Activated T-cell treated with anti-CD3 and anti-CD28 coated beads, Interleukin-2, amount 50 U/mL, for 72 hours (primary cell): ENCODE measurements around the gene SAPCD1. TPM values are rescaled to one million over a fixed set of nuclear protein-coding genes. Genes with fewer than 3 reads are reported as not detected.
A peak's percentile ranks its signal among the peaks of the same experiment; 100 is the strongest.

Experiments used
- ATAC-seq, 2 donors: fragments of 150-1000 bp; cut with Tn5 transposase; replicated peaks in 1 of 2; 2 replicates each; pipeline ENCODE4 v1.10.0; 2021; ENCODE audit warnings: moderate library complexity in 2 of 2, mild to moderate bottlenecking in 1 of 2
- DNase-seq, 2 donors: peaks; one replicate each; pipeline ENCODE4 v3.0.0; 2021 to 2022; ENCODE audit warnings: mixed read lengths in 1 of 2
- H3K27ac Mint-ChIP-seq: one replicate; pipeline ENCODE4 v1.8.0; 2022; ENCODE audit warnings: mild to moderate bottlenecking, moderate library complexity, mixed read lengths
- H3K27me3 Mint-ChIP-seq: one replicate; pipeline ENCODE4 v1.8.0; 2022; ENCODE audit warnings: low read depth, mixed read lengths
- H3K36me3 Mint-ChIP-seq, 2 donors: one replicate each; pipeline ENCODE4 v1.8.0; 2022; ENCODE audit warnings: mixed read lengths in 2 of 2, mild to moderate bottlenecking in 1 of 2; ENCODE audit not compliant: insufficient read depth in 2 of 2
- H3K4me1 Mint-ChIP-seq: one replicate; pipeline ENCODE4 v1.8.0; 2022; ENCODE audit warnings: low read depth, mixed read lengths
- H3K4me3 Mint-ChIP-seq, 2 donors: one replicate each; pipeline ENCODE4 v1.8.0; 2022; ENCODE audit warnings: mild to moderate bottlenecking in 2 of 2, mixed read lengths in 2 of 2, moderate library complexity in 2 of 2
- H3K9me3 Mint-ChIP-seq, 2 donors: one replicate each; pipeline ENCODE4 v1.8.0; 2022; ENCODE audit warnings: mixed read lengths in 2 of 2
- total RNA-seq, 2 donors: library from RNA; stranded (reverse); gene quantifications; one replicate each; pipeline ENCODE4 v1.2.3, GENCODE V29; 2022

The SAPCD1 gene
- total RNA-seq, 2 donors from 2014 or later: 15.7 to 18.0 TPM

GRCh38 chr6:31768363-31769257 is 6.2 kb downstream of the SAPCD1 start:
- H3K4me1 Mint-ChIP-seq: peaks cover 36% of the 10 kb centered on the region
- no peak overlapping the region for H3K4me3 Mint-ChIP-seq
- ATAC-seq (no peak), DNase-seq (no peak)
- H3K27ac Mint-ChIP-seq: no peak overlapping the region
- H3K36me3 Mint-ChIP-seq: peaks cover 0 to 4% of the 10 kb centered on the region in 2 donors
- H3K27me3 Mint-ChIP-seq: no peaks in the 10 kb centered on the region
- H3K9me3 Mint-ChIP-seq: no peaks in the 10 kb centered on the region

GRCh38 chr6:31769684-31770371 is 7.4 kb downstream of the SAPCD1 start:
- no peaks in the 10 kb centered on the region for H3K9me3 Mint-ChIP-seq
- H3K4me3 Mint-ChIP-seq: no peak overlapping the region
- no peak overlapping the region for H3K27ac Mint-ChIP-seq
- peaks cover 0 to 2% of the 10 kb centered on the region in 2 donors for H3K36me3 Mint-ChIP-seq
- ATAC-seq: peak; percentile 84 to 85
- H3K27me3 Mint-ChIP-seq: no peaks in the 10 kb centered on the region
- peaks cover 42% of the 10 kb centered on the region for H3K4me1 Mint-ChIP-seq
- peak; percentile 85 to 90 for DNase-seq

DNA sequence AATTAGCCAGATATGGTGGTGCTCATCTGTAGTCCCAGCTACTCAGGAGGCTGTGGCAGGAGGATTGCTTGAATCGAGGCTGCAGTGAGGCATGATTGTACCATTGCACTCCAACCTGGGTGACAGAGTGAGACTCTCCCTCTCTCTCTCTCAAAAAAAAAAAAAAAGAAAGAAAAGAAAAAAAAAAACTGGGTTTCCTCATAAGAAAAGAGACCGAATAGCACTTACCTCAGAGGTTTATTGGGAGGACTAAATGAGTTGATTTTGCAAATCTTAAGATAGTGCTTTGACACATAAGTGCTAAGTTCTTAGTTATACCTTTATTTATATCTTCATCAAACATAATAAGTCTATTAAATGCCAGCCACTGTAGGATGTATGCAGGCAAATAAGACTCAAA is 8.4 kb downstream of the SAPCD1 start:
- H3K27ac Mint-ChIP-seq: no peak overlapping the region

GRCh38 chr6:31771992-31772358 is 9.5 kb downstream of the SAPCD1 start:
- H3K4me1 Mint-ChIP-seq: peaks cover 51% of the 10 kb centered on the region
- DNase-seq (no peak), ATAC-seq (no peak)
- H3K27ac Mint-ChIP-seq: no peak overlapping the region
- H3K9me3 Mint-ChIP-seq: no peaks in the 10 kb centered on the region
- H3K36me3 Mint-ChIP-seq: no peaks in the 10 kb centered on the region
- H3K27me3 Mint-ChIP-seq: no peaks in the 10 kb centered on the region
- H3K4me3 Mint-ChIP-seq: no peak overlapping the region

More for the DNA sequence above, 8.4 kb downstream of the SAPCD1 start:
- DNase-seq: no peak
- no peaks in the 10 kb centered on the region for H3K36me3 Mint-ChIP-seq
- H3K9me3 Mint-ChIP-seq: no peaks in the 10 kb centered on the region
- no peak for ATAC-seq
- peaks cover 42% of the 10 kb centered on the region for H3K4me1 Mint-ChIP-seq
- H3K4me3 Mint-ChIP-seq: no peak overlapping the region
- H3K27me3 Mint-ChIP-seq: no peaks in the 10 kb centered on the region

GRCh38 chr6:31775184-31775583 is 12.7 kb downstream of the SAPCD1 start:
- Mint-ChIP-seq H3K27me3 (no peaks in the 10 kb centered on the region), H3K4me3 (no peak overlapping the region), H3K27ac (no peak overlapping the region), H3K9me3 (no peaks in the 10 kb centered on the region), H3K4me1 (peaks cover 53% of the 10 kb centered on the region), H3K36me3 (no peaks in the 10 kb centered on the region)
- DNase-seq (no peak), ATAC-seq (no peak)

DNA sequence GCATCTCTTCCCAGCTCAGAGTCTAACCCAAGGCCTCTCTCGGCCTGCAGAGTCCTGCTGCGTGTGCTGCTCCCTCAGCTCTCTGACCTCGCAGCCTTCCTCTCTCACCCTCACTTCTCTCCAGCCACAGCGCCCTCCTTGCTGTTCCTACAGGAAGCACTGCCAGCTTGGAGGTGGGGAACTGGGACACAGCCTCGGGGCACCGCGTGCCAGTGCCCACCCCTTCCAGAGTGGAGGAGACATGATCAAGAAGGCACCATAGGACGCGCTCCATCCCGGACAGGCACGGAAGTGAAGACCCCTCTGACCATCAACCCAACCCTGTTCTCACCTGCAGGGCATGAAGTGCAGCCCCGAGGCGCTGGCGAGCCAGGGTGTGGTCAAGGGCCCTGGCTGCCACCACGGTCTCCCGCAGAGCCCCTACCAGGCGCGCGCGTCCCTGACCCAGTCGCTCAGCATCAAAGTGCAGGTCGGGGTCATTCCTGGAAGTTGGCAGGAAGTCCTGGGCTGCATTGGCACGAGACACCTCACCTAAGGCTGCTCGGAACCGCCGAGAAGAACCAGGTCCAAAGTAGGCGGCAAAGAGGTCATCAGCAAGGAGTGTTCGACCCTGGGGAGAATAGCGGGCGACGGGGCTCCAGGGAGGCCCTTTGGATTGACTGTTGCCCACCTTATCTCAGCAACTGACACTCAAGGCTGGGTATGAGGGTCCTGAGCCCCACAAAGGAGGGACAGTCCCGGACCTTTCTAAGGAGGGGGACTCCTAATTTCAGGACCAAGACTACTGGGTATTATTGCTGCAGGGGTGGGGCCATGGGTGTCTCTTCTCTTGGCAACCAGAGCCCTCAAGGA is 13.4 kb downstream of the SAPCD1 start:
- H3K4me1 Mint-ChIP-seq: peaks cover 53% of the 10 kb centered on the region
- no peaks in the 10 kb centered on the region for H3K9me3 Mint-ChIP-seq
- no peak for ATAC-seq
- H3K36me3 Mint-ChIP-seq: no peaks in the 10 kb centered on the region
- DNase-seq: no peak
- H3K27me3 Mint-ChIP-seq: no peaks in the 10 kb centered on the region
- peak overlapping the region; percentile 11 to 64 for H3K4me3 Mint-ChIP-seq
- peak overlapping the region; percentile 85 for H3K27ac Mint-ChIP-seq

- Mint-ChIP-seq H3K27me3 (no peaks in the 10 kb centered on the region), H3K9me3 (no peaks in the 10 kb centered on the region), H3K4me3 (peak overlapping the region; percentile 11 to 64), H3K4me1 (peaks cover 48% of the 10 kb centered on the region), H3K36me3 (peaks cover 0 to 3% of the 10 kb centered on the region in 2 donors), H3K27ac (peak overlapping the region; percentile 85)
- DNase-seq (no peak), ATAC-seq (no peak)
These were observed 14.1 kb downstream of the SAPCD1 start for GRCh38 chr6:31776485-31776988.

DNA sequence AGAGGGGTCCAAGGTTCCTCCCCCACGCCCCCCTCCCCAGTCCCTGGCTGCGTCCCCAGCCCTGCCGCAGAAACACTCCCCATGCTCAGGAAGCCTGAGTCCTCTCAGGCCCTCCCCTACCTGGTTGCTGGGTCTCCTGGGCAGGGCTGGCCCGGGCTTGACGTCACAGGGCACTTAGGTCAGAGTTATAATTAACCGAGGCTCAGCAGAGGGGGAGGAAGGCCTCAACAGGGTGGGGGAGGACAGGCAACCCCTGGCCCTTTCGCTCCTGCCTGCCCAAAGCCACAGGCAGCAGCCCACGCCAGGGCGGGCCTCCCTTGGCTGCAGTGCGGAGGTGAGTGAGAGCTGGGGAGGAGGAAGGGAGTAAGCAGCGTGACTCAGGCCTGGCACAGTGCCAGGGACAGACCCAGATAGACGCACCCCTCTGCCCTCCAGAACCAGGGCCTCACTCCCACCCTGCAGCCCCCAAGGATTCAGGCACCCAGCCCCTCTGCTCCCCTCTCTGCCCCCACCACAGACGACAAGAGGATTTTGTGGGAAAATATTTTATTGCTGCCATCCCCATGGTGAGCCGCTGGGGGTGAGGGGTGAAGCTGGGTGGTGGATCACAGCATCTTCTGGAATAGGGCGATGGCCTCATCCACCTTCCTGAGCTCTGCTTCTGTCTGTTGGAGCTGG is 14.7 kb downstream of the SAPCD1 start, which contains the start of gene VWA7:
TSS of gene VWA7 (minus strand) at position 340 of the 678 bp plus-strand sequence. CDS start 549 bp downstream, outside the sequence.
- H3K4me1 Mint-ChIP-seq: peaks cover 43% of the 10 kb centered on the region

GRCh38 chr6:31777667-31778050 is 15.2 kb downstream of the SAPCD1 start:
- no peak overlapping the region for H3K27ac Mint-ChIP-seq
- no peak overlapping the region for H3K4me3 Mint-ChIP-seq
- no peak for ATAC-seq

More for the DNA sequence above, 14.7 kb downstream of the SAPCD1 start, which contains the start of gene VWA7:
- Mint-ChIP-seq H3K9me3 (no peaks in the 10 kb centered on the region), H3K27me3 (no peaks in the 10 kb centered on the region), H3K36me3 (peaks cover 0 to 3% of the 10 kb centered on the region in 2 donors), H3K4me3 (peak within 1 kb of the TSS; percentile 64), H3K27ac (peak within 1 kb of the TSS; percentile 85)
- ATAC-seq: peak; percentile 95
- DNase-seq: peak; percentile 85 to 87

GRCh38 chr6:31778193-31778592 is 15.7 kb downstream of the SAPCD1 start:
- DNase-seq: no peak
- ATAC-seq: no peak
- Mint-ChIP-seq H3K27ac (no peak overlapping the region), H3K4me3 (no peak overlapping the region), H3K4me1 (peaks cover 33% of the 10 kb centered on the region), H3K9me3 (no peaks in the 10 kb centered on the region), H3K27me3 (no peaks in the 10 kb centered on the region), H3K36me3 (peaks cover 0 to 7% of the 10 kb centered on the region in 2 donors)

More at GRCh38 chr6:31777667-31778050, 15.2 kb downstream of the SAPCD1 start:
- Mint-ChIP-seq H3K4me1 (peaks cover 38% of the 10 kb centered on the region), H3K36me3 (peaks cover 0 to 3% of the 10 kb centered on the region in 2 donors), H3K27me3 (no peaks in the 10 kb centered on the region), H3K9me3 (no peaks in the 10 kb centered on the region)
- DNase-seq: no peak

DNA sequence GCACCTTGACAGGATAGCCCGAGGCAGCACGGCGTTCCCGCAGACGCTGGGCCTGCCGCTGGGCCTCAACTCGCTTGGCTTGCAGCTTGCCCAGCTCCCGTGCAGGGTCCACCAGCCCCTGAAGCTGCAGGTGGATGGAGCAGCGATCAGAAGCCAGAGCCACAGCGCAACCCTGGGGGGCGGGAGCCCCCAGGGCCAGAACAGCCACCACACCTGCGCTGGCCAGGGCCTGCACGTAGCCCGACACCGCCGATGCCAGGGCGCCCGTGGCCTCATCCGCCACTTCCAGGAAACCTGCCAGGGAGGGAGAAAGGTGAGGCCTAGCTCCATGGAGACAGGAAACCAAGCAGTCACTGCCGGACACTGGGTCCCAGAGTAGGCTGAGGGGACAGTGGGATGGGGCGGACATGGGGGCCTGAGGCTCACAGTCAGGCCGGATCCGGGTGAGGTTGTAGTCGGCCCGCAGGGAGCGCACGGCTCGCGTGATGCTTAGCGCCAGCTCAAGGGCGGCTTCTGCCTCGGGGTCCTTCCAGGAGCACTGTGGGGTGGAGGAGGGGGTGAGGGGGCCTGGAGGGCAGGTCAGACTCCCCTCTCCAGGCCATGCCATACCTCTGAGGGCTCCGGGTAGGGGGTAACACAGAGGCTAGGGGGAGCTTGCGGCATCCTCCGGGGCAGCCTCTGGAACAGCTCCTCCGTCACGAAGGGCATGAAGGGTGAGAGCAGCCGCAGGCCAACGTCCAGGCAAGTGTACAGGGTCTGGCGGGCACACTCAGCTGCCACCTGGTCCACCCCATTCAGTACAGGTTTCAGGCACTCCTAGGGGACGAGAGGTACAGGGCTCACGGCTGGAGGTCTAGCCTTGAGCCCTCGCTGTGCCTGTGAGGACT is 16.8 kb downstream of the SAPCD1 start:
- H3K4me1 Mint-ChIP-seq: peaks cover 25% of the 10 kb centered on the region
- no peak overlapping the region for H3K4me3 Mint-ChIP-seq
- no peak overlapping the region for H3K27ac Mint-ChIP-seq
- ATAC-seq: no peak
- no peak for DNase-seq
- no peaks in the 10 kb centered on the region for H3K27me3 Mint-ChIP-seq
- peaks cover 0 to 11% of the 10 kb centered on the region in 2 donors for H3K36me3 Mint-ChIP-seq
- H3K9me3 Mint-ChIP-seq: no peaks in the 10 kb centered on the region
